DMS53 treated with DMSO at 0.1 percent for 48 hours (cell line): ENCODE measurements around the gene COX4I2.
"Not testable (repeated sequence)": the region's sequence is repeated elsewhere in the genome, so short reads cannot be mapped to it uniquely, and the experiment has no call there.

ENCODE experiments used
- DNase-seq: peaks from one replicate; lab custom pipeline; 2025; ENCODE audit not compliant: unreplicated experiment; lab: John Stamatoyannopoulos, UW

Gene COX4I2

DNA sequence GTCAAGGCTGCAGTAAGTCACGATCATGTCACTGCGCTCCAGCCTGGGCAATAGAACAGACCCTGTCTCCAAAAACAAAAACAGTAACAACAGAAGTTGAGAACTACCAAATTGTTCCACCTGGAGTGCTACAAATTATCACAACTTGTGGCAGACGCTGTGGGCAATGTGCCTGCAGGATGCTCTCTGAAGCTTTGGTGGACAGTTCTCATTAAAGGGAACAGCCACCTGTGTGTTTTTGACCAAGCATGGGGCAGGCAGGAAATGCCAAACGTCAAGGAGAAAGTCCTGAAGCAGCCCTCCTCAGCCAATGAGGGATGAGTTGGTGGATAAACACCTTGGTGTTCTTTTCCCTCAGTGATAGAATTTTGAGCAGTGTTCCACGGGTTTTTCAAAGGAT lies 15.8 kb downstream of the COX4I2 start:
- no peak for DNase-seq

DNA sequence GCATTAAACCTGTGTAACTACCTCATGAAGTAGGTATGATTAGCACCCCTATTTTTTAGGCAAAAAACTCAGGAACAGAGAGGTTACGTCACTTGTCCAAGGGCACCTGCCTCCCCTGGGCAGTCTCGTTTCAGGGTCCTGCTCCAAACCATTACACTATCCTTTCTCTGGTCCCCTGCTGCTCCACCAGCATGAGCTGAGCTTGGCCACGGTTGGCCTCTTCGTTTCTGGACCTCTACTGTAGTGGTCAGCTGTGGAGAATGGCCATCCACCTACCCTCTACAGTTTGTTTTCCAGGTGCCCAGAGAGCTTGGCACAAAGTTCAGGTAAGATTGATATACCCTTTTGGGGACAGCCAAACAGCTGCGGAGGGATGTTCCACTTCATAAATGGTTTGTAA lies 16.8 kb downstream of the COX4I2 start:
- no peak for DNase-seq

DNA sequence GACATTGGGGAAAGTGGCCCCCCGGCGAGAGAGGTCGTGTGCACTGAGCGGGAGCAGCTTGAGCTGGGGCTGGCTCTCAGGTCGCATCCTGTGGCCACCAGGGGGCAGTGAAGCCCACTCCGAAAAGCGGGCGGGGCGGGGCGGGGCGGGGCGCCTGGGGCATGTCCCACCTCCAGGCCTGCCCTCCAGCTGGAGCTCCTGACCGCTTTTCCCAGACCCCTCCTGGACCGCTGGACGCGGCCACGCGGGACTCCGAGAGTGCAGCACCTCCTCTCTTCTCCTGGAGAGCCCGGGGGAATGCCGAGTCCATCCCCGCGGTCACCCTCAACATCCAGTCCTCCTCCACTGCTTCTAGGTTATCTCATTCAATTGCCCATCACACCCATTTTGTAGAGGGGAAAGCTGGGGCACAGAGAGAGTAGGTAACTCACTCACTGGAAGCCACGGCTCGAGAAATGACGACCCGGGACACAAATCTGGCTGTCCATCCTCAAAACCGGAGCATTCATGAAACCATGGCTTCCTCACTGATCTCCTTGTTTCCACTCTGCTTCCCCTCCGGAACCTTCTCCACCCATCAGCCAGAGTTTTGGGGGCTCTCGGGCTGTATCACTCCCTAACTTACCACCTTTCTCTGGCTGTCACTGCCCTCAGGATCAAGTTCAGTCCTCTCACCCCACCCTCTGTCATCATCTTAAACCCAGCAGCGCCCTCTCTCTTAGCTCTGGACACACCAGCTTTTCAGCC lies 24.1 kb downstream of the COX4I2 start:
- DNase-seq: peak; percentile 43

DNA sequence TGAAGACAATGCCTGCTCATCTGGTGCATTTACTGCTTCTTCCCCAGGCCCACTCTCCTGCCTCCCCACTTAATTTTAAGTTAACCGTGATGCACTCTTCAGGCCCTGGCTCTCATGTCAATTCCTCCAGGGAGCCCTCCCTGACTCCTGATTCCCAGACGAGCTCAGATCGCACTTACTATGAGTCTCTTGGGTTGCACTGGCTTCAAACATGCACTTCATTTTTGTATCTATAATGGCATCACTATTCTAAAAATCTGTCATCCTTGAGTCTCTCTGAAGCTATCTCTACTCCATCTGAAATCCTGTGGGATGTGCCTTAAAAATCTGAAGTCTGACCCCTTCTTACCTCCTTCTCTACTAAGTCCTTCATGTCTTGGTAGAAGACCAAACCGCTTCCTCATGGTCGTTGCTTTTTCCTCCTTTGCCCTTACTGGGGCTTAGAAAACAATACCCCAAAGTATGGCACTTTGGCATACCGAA lies 24.7 kb downstream of the COX4I2 start:
- DNase-seq: no peak

DNA sequence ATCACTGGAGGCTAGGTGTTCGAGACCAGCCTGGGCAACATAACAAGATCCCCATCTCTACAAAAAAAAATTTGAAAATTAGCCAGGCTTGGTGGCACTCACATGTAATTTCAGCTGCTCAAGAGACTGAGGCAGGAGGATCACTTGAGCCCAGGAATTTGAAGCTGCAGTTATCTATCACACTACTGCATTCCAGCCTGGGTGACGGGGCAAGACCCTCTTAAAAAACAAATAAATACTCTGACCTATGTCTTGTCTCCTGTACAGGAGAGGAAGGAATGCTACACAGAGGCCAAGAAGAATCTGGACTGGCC lies 25.8 kb downstream of the COX4I2 start:
- no peak for DNase-seq

DNA sequence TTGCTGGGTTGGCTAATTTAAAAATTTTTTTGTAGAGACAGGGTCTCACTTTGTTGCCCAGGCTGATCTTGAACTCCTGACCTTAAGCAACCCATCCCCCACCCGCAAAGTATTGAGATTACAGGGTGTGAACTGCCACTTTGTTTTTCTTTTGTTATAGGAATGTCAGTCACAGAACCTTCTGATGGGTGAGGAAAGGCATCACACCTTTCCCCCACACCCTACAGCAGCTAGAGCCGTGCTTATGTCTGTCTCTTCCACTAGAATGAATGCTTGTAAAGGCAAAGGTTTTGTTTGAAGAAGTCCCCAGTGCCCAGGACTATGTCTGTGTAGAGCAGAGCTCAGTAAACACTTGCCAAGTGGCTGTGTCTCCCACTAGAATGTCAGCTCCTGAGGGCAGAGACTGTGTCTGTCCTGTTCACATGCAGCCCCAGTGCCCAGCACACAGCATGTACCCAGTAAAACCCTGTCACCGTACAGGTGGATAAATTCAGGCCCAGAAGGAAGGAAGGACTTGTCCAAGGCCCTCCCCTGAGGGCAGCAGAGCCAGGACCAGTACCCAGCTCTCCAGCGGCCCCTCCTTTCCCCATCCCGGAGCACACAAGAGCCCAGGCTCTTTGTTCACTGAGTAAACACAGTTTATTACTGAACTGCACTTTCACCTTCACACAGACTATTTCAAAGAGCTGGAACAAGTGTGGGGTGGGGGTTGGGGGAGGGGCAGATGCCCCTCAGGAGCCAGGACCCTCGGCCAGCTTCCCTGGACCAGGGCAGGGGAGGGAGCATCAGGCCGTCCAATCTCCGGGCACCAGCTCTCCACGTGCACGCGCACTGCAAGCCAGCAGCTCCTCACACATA lies 26.4 kb downstream of the COX4I2 start:
- peak; percentile 84 for DNase-seq

DNA sequence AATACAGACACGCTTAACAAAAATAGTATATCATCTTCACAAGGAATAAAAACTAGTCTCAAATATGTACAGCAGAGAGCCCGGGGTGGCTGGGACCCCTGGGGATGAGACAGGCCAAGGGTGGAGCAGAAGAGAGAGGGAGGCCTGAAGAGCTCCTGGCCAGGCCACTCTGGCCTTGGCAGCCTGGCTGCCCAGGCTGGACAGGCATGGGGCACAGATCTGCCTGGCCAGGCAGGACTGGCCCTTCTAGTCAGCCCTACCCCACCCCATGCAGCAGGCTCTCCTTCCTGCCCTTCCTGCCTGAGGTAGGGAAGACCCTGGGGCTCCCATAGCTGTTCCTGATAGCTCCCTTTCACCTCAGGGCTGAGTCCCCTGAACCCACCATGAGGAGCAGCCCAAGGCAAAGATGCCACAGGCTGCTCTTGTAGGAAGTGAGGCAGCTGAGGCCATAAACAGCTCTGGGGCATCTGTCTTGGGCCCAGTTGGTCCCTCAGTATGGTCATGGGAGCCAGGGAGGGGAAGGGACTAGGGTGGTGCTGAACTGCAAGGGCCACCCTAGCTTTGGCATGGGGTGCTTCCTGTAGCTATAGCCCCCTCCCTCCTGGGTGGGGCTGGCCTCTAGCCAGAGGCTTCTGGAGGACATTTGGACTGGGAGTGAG lies 27.1 kb downstream of the COX4I2 start:
- DNase-seq: peak; percentile 36

DNA sequence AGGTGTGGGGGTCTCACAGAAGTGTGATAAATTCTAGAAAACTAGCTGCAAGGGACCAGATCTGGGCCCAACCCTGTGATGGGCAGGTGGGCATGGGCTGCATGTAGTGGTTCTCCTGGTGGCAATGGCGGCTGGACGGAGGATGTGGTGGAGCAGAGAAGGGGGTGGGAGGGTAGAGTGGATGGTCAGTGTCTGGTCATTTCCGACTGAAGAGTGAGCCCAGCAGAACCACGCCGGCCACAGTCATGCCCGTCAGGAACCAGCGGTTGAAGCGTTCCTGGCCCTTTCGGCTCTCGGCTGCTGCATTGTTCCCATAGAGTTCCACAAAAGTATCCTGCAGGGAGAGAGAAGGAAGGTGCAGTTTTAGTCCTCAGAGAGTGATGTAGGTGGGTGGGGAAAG lies 28.0 kb downstream of the COX4I2 start:
- DNase-seq: no peak

DNA sequence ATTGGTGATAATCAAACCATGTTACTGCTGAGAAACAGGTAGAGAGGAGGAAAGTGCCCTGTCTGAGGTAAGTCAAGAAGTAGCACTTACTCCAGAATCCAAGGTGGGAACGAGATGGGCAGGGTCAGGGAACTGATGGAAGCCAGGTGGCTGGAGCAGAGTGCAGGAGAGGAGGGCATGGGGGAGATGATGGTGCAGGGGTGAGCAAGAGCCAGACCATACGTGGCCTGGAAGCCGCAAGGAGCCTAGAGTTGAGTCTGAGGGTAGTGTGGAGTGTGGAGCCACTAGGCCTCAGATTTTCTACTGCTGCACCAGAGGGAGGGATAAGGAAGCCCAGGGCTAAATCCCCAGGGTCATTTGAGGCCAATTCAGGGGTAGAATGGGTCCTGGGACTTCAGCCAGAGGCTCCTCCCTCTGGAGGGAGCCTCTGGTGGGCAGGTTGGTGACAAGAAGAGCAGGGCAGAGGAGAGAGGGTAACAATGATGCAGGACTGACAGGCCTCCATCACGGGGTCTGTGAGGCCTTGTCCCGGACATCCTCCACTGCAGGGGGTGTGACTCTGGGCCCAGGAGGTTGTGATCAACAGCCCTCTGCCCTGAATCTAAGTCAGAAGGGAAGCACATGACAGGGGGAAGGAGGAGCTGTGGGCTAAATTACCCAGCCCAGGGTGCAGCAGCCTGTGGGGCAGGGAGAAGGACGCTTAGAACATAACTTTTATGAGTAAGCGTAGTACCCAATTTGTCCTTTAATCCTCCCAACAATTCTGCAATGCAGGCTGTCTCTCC lies 28.7 kb downstream of the COX4I2 start:
- no peak for DNase-seq

DNA sequence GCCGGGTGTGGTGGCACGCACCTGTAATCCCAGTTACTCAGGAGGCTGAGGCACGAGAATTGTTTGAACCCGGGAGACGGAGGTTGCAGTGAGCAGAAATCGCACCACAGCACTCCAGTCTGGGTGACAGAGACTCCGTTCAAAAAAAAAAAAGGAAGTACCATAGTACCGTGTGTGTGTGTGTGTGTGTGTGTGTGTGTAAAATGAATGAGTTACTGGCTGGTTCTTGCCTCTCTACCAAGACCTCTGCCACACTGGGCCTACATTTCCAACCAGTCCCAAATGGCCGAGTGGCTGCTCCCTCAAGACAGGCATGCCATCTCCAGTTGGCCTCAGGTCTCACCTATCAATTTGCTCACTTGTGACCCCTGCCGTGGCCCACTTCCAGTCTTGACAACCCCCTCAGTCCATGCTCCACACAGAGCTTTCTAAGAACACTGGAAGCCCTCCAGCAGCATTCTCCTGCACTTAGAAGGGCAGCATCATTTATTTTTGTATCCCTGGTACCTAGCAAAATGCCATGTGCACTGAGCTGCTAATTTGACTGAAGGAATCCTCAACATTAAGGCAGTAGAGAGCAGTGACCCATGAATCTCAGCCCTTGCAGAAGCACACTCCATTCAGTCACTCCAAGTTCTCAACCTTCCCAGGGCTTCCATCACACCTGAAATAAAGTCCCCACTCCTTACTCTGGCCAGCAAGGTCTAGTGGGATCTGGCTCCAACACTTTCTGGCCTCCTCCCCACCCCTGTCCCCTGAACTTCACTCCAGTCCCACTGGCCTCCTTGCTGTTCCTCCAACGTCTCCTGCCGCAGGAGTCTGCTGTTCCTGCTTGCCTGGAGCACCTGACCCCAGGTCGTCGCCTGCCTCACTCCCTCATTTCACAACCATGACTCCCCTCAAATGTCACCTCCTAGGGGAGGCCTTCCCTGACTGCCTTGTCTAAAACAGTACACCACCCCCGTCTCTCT lies 29.9 kb downstream of the COX4I2 start:
- no peak for DNase-seq

DNA sequence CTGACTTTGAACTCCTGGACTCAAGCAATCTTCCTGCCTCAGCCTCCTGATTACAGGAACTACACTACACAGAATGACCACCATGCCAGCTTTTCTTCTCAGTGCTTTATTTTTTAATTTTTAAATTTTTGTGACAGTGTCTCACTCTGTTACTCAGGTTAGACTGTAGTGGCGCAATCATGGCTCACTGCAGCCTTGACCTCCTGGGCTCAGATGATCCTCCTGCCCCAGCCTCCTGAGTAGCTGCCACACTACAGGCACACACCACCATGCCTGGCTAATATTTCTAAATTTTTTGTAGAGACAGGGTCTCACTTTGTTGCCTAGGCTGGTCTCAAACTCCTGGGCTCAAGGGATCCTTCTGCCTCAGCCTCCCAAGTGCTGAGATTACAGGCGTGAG lies 31.2 kb downstream of the COX4I2 start:
- not testable (repeated sequence) for DNase-seq

DNA sequence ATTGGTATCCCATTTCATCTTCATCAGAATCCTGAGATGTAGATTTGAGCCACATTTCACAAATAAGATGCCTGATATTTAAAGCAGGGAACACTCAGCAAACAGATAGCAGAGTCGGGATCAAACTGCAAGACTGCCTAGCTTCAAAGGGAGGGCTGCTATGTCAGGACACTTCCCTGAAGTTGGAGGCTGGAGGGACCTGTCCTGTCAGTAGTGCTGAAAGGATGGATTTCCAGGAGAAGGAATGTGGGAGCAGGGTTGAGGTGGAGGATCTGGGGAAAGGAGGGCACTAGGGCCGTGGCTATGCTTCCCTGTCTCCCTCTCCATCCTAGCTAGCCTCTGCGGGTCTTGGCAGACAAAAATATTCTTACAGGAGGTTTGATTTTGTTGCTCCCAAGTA lies 32.2 kb downstream of the COX4I2 start:
- no peak for DNase-seq

DNA sequence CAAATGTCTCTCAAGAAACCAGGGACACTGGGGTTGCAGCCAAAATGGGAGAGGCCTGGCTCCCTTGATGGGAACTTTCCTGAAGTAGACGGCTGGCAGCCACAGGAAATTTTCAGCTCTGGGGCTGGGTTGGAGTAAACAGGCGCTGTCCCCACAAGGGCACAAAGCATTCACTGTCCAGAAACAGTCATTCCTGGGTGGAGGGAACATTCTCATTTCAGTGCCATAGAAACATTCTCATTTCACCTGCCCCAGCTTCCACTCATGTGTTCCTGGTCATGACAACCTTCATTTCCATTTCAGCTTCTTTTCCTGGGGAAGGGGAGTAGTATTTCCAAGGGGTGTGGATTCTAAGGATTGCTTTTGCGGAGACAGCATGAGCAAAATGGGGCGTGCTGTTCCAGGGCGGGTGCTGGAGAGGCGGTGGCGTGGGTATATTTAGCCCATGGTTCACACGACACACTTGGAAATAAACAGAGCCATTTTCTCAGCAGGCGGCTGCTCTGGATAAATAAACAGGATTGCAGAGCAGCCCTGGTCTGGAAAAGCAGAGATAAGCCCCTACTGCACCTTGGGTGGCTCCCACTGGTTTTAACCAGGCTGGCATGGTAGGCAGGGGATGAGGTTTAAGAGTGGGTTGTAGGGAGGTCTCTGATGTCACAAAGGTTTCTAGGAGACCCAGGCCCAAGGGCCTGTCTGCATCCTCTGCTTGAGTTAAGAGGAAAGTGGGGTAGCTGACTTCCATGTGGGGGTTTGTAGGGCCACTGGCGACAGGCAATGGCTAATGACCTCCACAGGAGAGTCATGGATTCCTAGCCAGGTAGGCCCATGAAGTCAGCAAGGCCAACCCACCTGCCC lies 32.9 kb downstream of the COX4I2 start:
- no peak for DNase-seq

DNA sequence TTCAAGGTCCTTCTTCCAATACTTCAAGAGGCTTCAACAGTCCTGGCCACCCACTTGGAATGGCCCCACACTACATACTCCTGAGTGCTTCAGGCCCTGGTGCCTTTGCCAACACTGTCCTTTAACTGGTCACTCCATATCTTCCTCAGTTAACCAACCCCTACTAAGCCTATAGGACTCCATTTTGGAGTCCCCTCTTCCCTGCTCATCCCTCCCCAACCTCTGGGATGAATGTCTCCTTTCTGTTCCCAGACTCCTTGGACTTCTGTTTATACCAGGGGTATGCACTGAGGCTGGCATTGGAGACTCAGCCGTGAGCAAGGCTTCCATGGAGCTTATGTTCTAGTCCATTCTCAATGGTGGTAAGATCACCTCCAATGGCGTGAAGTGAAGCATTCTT lies 33.6 kb downstream of the COX4I2 start:
- DNase-seq: no peak

DNA sequence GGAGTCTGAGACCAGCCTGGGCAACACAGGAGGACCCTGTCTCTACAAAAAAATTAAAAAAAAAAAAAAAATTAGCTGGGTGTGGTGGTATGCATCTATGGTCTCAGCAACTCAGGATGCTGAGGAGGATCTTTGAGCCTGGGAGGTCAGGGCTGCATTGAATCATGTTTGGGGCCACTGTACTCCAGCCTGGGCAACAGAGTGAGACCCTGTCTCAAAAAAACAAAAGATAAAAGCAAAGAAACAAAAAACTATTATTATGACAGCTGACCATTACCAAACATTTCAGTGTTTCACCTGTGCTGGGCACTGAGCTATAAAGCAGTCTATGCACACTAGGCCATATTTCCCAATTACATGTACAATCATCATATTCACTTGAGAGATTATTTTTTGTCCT lies 35.7 kb downstream of the COX4I2 start:
- DNase-seq: no peak

DNA sequence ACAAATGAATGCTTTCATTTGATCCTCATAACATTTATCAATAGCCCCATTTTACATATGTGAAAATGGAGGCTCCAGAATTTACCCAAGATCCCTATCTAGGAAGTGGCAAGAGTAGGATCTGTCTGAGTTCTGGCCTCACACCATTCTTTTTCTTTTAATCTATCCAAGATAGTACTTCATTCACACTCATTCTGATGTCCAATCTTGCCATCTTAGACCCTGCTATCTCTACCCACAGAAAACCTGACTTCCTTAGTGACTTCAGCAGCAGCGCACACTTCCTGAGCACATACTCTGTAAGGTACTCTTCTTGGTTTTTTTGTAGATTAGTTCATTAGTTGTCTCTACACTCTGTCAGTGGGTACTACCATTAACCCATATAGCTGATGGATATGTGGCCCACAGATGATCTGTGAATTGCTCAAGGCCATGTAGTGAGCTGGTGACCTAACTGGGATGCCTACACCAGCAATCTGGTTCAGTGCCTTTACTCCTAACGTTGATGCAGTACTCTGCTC lies 36.3 kb downstream of the COX4I2 start:
- no peak for DNase-seq

DNA sequence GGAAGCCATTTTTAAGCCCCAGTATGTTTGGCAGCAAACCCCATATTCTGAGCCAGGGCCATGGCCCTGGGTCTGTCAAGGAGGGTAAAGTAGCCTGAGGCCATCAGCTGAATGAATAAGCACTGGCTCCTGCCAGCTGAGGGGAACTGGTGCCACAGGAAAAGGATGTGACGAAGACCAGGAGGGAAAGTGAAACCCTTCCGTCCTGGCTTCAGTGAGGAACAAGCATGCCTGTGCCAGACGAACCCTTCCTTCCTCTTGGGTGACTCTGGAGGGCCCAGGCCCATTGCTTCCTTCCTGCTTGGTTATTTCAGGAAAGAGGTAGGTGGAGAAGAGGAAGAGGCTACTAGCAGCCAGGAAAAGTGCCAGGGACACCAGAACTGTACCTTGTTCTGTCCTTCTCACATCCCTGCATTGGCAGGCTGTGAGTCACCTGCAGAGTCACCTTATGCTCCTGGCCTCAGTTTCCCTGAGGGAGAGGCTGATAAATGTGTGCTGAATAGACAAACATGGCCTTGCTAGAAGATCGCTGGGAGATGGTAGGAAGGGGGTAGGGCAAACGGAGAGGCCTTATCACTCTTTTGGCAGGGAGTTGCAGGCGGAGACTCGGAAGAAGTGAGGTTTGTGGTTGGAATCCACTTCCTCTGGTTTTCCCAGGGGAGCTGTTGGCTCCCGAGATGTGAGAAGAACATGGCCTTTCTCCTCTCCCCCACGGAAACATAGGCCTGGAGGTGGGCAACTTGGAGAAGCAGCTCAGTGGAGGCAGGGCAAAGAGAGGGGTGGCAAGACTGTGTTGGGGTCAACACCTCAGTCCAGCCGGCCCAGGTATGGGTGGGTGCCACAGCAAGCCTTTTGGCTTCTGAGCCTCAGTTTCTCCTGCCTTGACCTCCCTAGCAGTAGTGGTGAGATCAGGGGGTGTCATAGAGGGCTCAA lies 37.4 kb downstream of the COX4I2 start:
- DNase-seq: no peak
